SK-N-MC (cell line): Measurements from ENCODE around the gene FDX2.

Experiments
- DNase-seq: peaks from one replicate; pipeline ENCODE4 v3.0.0-alpha.2; 2011; ENCODE audit warnings: low read depth, low spot score
- H3K27ac ChIP-seq: fragments of 200-600 bp; sonication (generic); 2 replicates; pipeline ENCODE4 v1.5.1; 2016; ENCODE audit warnings: mixed run types
- H3K36me3 ChIP-seq: fragments of 200-600 bp; sonication (generic); 2 replicates; pipeline ENCODE4 v1.6.1; 2017; ENCODE audit warnings: antibody characterized with exemption, low read length, mixed read lengths; ENCODE audit not compliant: insufficient read depth
- H3K4me3 ChIP-seq: fragments of 200-600 bp; sonication (generic); 2 replicates; pipeline ENCODE4 v1.5.1; 2016
- H3K9ac ChIP-seq: fragments of 200-600 bp; sonication (generic); 2 replicates; pipeline ENCODE4 v1.8.0; 2017; ENCODE audit warnings: mixed run types, mixed read lengths; ENCODE audit not compliant: insufficient read length
- H3K9me3 ChIP-seq: fragments of 200-600 bp; sonication (generic); 2 replicates; pipeline ENCODE4 v1.6.1; 2017; ENCODE audit warnings: low read depth, mild to moderate bottlenecking, antibody characterized with exemption, low read length, moderate library complexity, mixed read lengths
- EZH2 ChIP-seq: fragments of 200-600 bp; sonication (generic); IDR thresholded peaks from one replicate; pipeline ENCODE4 v1.6.1; 2017; ENCODE audit warnings: antibody characterized with exemption
- FOXP2 ChIP-seq: optimal IDR thresholded peaks from 2 replicates; pipeline ENCODE3; 2011; ENCODE audit warnings: mild to moderate bottlenecking, moderate library complexity; ENCODE audit not compliant: insufficient read depth; ENCODE audit errors: extremely low read length, control extremely low read depth
- POLR2AphosphoS5 ChIP-seq: IDR thresholded peaks from 2 replicates; pipeline ENCODE4 v1.6.1; 2012; ENCODE audit warnings: mild to moderate bottlenecking, low read depth, low read length, borderline replicate concordance

Gene FDX2

DNA sequence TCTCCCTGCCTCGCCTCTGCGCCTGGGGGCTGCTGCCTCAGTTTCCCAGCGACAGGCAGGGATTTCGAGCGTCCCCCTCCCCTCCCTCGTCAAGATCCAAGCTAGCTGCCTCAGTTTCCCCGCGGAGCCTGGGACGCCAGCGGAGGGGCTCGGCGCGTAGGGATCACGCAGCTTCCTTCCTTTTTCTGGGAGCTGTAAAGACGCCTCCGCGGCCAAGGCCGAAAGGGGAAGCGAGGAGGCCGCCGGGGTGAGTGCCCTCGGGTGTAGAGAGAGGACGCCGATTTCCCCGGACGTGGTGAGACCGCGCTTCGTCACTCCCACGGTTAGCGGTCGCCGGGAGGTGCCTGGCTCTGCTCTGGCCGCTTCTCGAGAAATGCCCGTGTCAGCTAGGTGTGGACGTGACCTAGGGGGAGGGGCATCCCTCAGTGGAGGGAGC, 45.6 kb downstream of the FDX2 start:
- Histone ChIP-seq H3K27ac (no peak overlapping the region), H3K36me3 (no peaks in the 10 kb centered on the region), H3K9ac (no peak overlapping the region), H3K4me3 (no peak overlapping the region), H3K9me3 (no peaks in the 10 kb centered on the region)
- DNase-seq, result no peak
- TF ChIP-seq EZH2 (no peak), FOXP2 (no peak), POLR2AphosphoS5 (no peak)

- no peak for DNase-seq
Observed at GRCh38 chr19:10269333-10270179, 46.3 kb downstream of the FDX2 start.

GRCh38 chr19:10268071-10268470, 47.7 kb downstream of the FDX2 start:
- H3K9ac ChIP-seq, result no peak overlapping the region
- H3K4me3 ChIP-seq, result no peak overlapping the region
- no peak for TF ChIP-seq FOXP2
- TF ChIP-seq EZH2, result no peak
- no peaks in the 10 kb centered on the region for H3K9me3 ChIP-seq
- no peak overlapping the region for H3K27ac ChIP-seq
- no peak for DNase-seq
- H3K36me3 ChIP-seq, result no peaks in the 10 kb centered on the region

More at GRCh38 chr19:10269333-10270179, 46.3 kb downstream of the FDX2 start:
- Histone ChIP-seq H3K4me3 (peak overlapping the region; percentile 44), H3K27ac (no peak overlapping the region), H3K9me3 (no peaks in the 10 kb centered on the region), H3K36me3 (no peaks in the 10 kb centered on the region), H3K9ac (no peak overlapping the region)
- TF ChIP-seq EZH2 (no peak), FOXP2 (peak; percentile 16)

DNA sequence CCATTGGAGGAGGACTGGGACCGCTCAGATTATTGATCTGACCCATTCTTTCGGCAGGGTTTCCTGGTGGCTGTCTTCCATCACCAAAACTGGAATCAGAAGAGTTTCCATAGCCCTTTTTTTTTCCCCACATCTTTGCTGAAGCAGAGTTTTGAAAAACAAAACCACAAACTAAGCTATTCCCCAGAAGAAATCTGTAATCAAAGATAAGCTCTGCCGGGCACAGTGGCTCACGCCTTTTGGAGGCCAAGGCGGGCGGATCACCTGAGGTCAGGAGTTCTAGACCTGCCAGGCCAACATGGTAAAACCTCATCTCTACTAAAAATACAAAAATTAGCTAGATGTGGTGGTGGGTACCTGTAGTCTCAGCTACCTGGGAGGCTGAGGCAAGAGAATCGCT, 49.1 kb downstream of the FDX2 start:
- H3K9me3 ChIP-seq, result no peaks in the 10 kb centered on the region
- DNase-seq, result no peak
- H3K36me3 ChIP-seq, result no peaks in the 10 kb centered on the region
- no peak overlapping the region for H3K27ac ChIP-seq
- H3K4me3 ChIP-seq, result no peak overlapping the region
- TF ChIP-seq FOXP2, result no peak
- TF ChIP-seq POLR2AphosphoS5, result no peak
- no peak for TF ChIP-seq EZH2
- H3K9ac ChIP-seq, result no peak overlapping the region

GRCh38 chr19:10262771-10263170, 53.0 kb downstream of the FDX2 start:
- no peak for DNase-seq
- no peaks in the 10 kb centered on the region for H3K9me3 ChIP-seq
- H3K27ac ChIP-seq, result no peak overlapping the region
- H3K36me3 ChIP-seq, result peaks cover 9% of the 10 kb centered on the region; the same call in 1 of the 2 replicates
- H3K9ac ChIP-seq, result no peak overlapping the region
- H3K4me3 ChIP-seq, result no peak overlapping the region
- TF ChIP-seq FOXP2 (no peak), POLR2AphosphoS5 (no peak), EZH2 (no peak)

- Histone ChIP-seq H3K9me3 (no peaks in the 10 kb centered on the region), H3K36me3 (peaks cover 22% of the 10 kb centered on the region), H3K4me3 (no peak overlapping the region), H3K27ac (no peak overlapping the region), H3K9ac (no peak overlapping the region)
- TF ChIP-seq EZH2, result no peak
- no peak for TF ChIP-seq FOXP2
- no peak for TF ChIP-seq POLR2AphosphoS5
- DNase-seq, result no peak
Observed at GRCh38 chr19:10260141-10260584, 55.7 kb downstream of the FDX2 start.
